ENCODE measurements around the gene PBX1.

PBX1 gene

GRCh38 chr1:164895026-164895912 is 336.3 kb downstream of the PBX1 start:
- Histone ChIP-seq H3K4me3 (ENCODE audit: low read depth in 1 of 2, low read length in 2 of 2) (no peak overlapping the region), H3K79me2 (ENCODE audit: insufficient read depth, low read length) (no peaks in the 10 kb centered on the region), H3K27ac (ENCODE audit: low read length) (no peak overlapping the region), H3K9me3 (ENCODE audit: insufficient read depth, low read length, severe bottlenecking) (no peaks in the 10 kb centered on the region), H3K9ac (ENCODE audit: low read depth, low read length) (no peak overlapping the region), H2AFZ (ENCODE audit: low read depth, low read length) (no peak overlapping the region), H3K36me3 (ENCODE audit: insufficient read depth, low read length) (no peaks in the 10 kb centered on the region), H3K27me3 (ENCODE audit: insufficient read depth, low read length, poor library complexity) (no peaks in the 10 kb centered on the region), H3K4me1 (ENCODE audit: insufficient read depth, low read length) (no peaks in the 10 kb centered on the region), H3K4me2 (ENCODE audit: insufficient read depth, low read length) (no peak overlapping the region), H4K20me1 (ENCODE audit: insufficient read depth, low read length) (no peaks in the 10 kb centered on the region)
- ATAC-seq (ENCODE audit: insufficient read depth, low read depth) (no peak), DNase-seq (no peak)
- no peak for TF ChIP-seq CTCF (IDR thresholded peaks at IDR 0.05; ENCODE audit: borderline replicate concordance, extremely low read depth, low read length, poor library complexity, severe bottlenecking)
- no peak for TF ChIP-seq EZH2 (IDR thresholded peaks at IDR 0.05; ENCODE audit: borderline replicate concordance, low read depth, low read length, severe bottlenecking)

- no peak overlapping the region for H3K27ac ChIP-seq (ENCODE audit: low read length)
- no peak overlapping the region for H3K4me3 ChIP-seq (ENCODE audit: low read depth in 1 of 2, low read length in 2 of 2)
- ATAC-seq (ENCODE audit: insufficient read depth, low read depth) (no peak), DNase-seq (no peak)
- H2AFZ ChIP-seq (ENCODE audit: low read depth, low read length): no peak overlapping the region
- no peaks in the 10 kb centered on the region for H3K9me3 ChIP-seq (ENCODE audit: insufficient read depth, low read length, severe bottlenecking)
- no peaks in the 10 kb centered on the region for H4K20me1 ChIP-seq (ENCODE audit: insufficient read depth, low read length)
- no peak overlapping the region for H3K9ac ChIP-seq (ENCODE audit: low read depth, low read length)
- no peaks in the 10 kb centered on the region for H3K79me2 ChIP-seq (ENCODE audit: insufficient read depth, low read length)
- H3K4me2 ChIP-seq (ENCODE audit: insufficient read depth, low read length): no peak overlapping the region
- no peaks in the 10 kb centered on the region for H3K27me3 ChIP-seq (ENCODE audit: insufficient read depth, low read length, poor library complexity)
- no peaks in the 10 kb centered on the region for H3K36me3 ChIP-seq (ENCODE audit: insufficient read depth, low read length)
- TF ChIP-seq CTCF (IDR thresholded peaks at IDR 0.05; ENCODE audit: borderline replicate concordance, extremely low read depth, low read length, poor library complexity, severe bottlenecking) (no peak), EZH2 (IDR thresholded peaks at IDR 0.05; ENCODE audit: borderline replicate concordance, low read depth, low read length, severe bottlenecking) (no peak)
- no peaks in the 10 kb centered on the region for H3K4me1 ChIP-seq (ENCODE audit: insufficient read depth, low read length)
These were observed 342.0 kb downstream of the PBX1 start for GRCh38 chr1:164901031-164901430.

All from DND-41 (cell line).